Nasal cavity respiratory epithelium epithelial cell of viscerocranial mucosa (primary cell): ENCODE results near the gene GABPA. TPM values are rescaled to one million over a fixed set of nuclear protein-coding genes. Genes with fewer than 3 reads are reported as not detected.

ENCODE experiments used
- total RNA-seq: library from RNA; depleted of rRNA; stranded (reverse); fragments of >200 nt; gene quantifications from 2 replicates; pipeline ENCODE4 v1.2.3, GENCODE V29; 2014

GABPA gene
- total RNA-seq = 17.4 and 24.7 TPM in 2 replicates

DNA sequence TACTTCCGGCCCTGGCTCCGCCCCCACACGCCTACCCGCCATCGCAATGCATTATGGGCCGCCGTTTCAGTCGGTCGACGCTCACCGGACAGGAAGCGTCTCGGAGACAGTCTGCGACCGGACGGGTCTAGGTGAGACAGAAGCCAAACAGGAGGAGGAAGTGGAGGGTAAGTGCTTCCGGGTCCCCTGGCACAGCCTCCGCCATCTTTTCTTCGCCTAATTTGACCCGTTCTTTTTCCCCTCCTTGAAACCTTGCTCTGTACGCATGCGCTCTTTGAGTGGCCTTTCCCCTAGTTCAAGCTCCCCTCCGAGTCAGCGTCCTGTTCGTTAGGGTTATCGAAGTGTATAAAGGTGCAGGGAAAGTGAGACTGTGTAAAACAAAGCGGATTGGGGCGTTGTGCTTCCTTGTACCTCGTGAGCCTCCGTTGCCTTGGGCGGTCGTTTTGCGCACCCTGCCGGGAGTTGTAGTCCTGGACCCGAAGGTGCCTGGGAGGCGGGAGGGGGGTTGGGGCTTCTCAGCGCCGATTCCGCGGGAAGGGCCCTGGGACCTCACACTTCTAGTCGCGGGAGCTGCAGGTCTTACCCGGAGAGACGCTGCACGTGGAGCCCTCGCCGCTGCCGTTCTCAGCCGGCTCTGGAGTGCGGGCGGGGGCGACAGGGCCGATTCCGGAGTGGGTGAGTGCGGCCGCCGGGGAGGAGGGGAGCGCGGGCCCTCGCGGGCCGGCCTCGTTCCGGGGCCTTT is at the start of gene GABPA, which contains the start of gene ATP5PF:
TSS of gene GABPA (plus strand) at position 69 of the 742 bp plus-strand sequence. CDS start 6,627 bp downstream, outside the sequence.
TSS of gene ATP5PF (minus strand) at position 1 of the 742 bp plus-strand sequence. CDS start 5,110 bp downstream, outside the sequence.

Other genes with a start within 250 kb of the GABPA start
- gene MRPL39, start 127.5 kb upstream of the GABPA start, total RNA-seq = 42.7 and 44.1 TPM in 2 replicates
- gene JAM2, start 95.7 kb upstream of the GABPA start, total RNA-seq = not detected in 2 replicates
- gene ATP5PF, start 68 bp upstream of the GABPA start, total RNA-seq = 50.9 and 59.7 TPM in 2 replicates